ENCODE measurements around the gene AFAP1L2.

The AFAP1L2 gene

GRCh38 chr10:114408968-114409444 lies 4.7 kb upstream of the AFAP1L2 start:
- no peak for DNase-seq (ENCODE audit: low spot score)

DNA sequence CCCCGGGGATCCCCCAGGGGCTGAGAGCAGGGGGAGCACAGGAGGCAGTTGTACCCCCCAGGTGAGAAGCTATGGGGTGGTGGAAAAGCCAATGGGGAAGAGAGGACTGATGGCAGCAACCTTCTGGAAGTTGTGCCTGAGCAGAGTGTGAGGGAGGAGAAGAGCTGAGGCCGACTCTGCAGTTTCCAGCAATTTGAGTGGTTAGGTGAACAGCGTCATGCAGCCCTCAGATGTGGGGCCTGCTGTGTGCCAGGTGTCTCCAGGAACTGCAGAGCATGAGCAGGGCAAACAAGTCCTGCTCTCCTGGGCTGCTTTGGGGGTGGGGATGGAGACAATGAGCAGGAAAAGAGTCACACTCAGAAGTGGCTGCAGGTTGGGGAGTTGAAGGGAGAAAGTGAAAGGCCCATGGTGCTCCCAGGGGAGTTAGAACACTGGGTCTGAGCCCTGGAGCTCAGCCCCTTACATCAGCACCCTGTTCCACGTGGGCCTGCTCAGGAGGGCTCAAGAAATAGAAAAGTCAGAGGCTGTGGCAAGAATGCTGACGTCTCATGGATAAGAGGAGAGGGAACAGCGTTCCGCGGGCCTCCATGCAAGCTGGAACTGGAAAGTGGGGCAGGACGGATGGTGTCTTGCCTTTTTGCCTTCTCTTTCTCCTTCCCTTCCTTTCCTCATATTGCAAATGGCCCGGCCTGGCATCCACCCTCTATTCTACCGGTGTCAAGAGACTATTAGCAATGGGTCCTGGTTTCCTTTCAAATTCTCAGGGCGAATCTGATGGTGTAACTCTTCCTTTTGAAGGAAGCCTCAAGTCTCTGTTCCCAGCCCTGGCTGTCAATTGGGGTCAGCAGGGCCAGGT lies 4.0 kb upstream of the AFAP1L2 start:
- no peak for DNase-seq (ENCODE audit: low spot score)

DNA sequence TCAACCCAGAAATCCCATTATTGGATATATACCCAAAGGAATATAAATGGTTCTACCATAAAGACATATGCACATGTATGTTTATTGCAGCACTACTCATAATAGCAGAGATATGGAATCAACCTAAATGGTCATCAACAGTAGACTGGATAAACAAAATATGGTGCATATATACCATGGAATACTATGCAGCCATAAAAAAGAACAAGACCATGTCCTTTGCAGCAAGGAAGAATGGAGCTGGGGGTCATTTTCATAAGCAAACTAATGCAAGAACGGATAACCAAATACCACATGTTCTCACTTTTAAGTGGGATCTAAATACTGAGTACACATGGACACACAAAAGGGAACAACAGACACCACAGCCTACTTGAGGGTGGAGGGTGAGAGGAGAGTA lies 2.2 kb upstream of the AFAP1L2 start:
- DNase-seq (ENCODE audit: low spot score) = no peak

- no peak for DNase-seq (ENCODE audit: low spot score)
These were observed 679 bp upstream of the AFAP1L2 start for GRCh38 chr10:114405011-114405350.

GRCh38 chr10:114403541-114404161 lies 651 bp downstream of the AFAP1L2 start:
- no peak for DNase-seq (ENCODE audit: low spot score)

DNA sequence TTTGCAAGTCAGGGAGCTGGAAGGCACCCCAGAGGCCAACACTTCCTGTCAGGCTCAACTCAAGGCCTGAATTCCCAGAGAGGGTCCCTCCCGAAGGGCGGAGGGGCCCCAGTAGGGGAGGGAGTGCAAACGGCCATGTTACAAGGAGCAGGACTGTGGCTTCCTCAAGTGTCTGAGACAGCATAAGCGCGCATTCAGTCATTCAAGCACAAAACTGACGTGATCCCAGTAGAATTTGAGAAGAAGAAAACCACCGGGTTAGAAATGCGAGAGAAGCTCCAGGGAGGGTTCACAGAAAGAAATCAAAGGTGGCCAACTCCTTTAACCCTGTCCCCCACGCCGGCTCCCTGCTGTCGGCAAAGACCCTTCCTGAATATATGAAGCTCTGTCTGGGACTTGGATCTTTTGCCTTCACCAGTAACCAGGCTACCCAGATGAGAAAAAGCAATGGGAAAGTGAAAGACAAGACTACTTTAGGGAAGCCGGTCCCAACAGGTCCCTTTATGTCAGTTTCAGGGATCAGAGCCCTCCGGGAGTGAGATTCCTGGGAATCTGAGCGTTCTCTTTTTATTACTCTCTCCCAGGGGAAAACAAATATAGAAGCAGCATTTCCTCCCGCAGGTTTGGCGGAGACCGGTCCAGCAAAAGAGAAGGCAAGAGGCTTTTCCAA lies 1.3 kb downstream of the AFAP1L2 start:
- DNase-seq (ENCODE audit: low spot score) = no peak

GRCh38 chr10:114402233-114402632 lies 2.1 kb downstream of the AFAP1L2 start:
- DNase-seq (ENCODE audit: low spot score) = no peak

DNA sequence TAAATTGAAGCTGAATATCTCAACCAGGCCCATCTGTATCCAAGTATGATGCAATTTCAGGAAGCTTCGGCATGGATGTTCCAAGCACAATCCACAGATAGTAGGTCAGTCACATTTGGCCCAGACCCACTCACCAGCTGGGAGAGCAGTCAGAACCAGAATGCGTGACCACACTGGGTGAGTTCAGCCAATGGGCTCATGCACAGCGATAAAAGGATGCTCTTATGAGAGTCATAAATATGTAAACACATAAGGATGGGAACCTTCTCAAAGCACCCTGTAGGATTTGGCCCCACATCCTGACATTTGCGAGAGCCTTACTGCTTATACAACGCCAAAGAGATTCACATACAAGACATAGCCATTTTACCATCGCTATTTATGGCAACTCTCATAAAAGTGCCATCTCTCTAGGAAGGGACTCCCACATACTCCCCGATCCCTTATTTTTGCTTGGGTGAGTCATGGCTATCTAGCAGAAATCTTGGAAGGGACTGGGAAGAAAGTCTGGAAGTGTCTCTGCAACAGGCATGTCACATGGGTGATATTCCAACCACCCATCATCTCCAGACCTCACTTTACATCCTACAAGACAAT lies 3.0 kb downstream of the AFAP1L2 start:
- DNase-seq (ENCODE audit: low spot score) = no peak

GRCh38 chr10:114400091-114400490 lies 4.2 kb downstream of the AFAP1L2 start:
- DNase-seq (ENCODE audit: low spot score) = no peak

DNA sequence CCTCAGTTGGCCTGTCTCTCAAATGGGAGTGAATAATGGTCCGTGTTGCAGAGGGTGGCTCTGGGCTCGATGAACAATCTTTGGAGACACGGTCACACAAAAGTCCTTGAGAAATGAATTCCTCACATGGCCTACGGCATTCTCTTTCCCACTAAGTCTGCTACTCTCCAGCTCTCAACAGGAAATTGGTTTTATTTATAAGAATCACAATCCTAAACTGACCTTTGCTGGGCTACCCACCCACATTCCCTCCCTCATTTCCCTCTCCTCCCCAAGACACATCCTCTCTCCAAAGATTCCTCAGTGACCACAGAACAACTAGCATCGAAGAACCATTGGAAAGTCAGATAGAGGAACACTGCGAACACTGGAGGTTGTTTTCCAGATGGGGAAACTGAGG lies 4.7 kb downstream of the AFAP1L2 start:
- DNase-seq (ENCODE audit: low spot score) = no peak

GRCh38 chr10:114398587-114399331 lies 5.5 kb downstream of the AFAP1L2 start:
- no peak for DNase-seq (ENCODE audit: low spot score)

DNA sequence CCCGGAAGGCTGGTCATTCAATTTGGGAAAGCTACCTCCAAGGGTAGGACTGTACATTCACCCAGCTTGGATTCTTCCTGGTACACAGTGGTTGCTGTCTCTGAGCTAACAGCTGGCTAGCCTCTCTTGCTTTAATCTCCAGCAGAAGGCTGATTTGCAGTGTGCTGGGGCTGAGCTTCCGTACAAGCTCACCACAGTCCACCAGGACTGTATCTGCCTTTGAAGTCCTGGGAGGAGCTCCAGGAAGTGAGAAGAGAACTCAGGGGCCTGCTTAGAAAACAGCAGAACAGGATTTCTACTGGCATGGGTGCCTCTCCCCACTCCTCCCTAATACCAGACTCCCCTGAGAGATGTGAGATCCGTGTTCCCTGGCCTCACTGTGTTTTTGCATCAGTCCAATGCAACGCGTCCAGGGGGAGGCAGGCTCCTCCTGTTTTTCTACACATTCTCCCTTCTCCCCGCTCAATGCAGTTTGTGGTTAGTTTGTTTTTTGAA lies 6.6 kb downstream of the AFAP1L2 start:
- no peak for DNase-seq (ENCODE audit: low spot score)

DNA sequence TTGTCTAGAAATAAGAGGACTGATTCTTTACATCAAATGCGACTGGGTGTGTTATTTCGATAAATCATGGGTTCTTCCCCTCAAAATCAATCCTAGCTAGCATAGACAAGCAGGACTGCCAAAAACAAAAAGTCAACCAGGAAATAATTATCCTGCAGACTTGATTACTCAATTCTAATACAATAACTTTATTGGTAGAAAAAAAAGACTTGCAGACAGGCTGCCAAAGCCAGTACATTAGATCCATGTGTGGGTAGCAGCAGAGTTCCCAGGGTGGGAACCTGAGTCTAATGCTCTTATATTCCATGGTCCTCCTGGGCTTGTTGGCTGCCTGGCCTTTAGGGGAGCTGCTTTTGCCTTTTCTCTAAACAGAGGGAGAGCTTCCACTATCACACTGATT lies 7.8 kb downstream of the AFAP1L2 start:
- no peak for DNase-seq (ENCODE audit: low spot score)

GRCh38 chr10:114395366-114396022 lies 8.8 kb downstream of the AFAP1L2 start:
- no peak for DNase-seq (ENCODE audit: low spot score)

DNA sequence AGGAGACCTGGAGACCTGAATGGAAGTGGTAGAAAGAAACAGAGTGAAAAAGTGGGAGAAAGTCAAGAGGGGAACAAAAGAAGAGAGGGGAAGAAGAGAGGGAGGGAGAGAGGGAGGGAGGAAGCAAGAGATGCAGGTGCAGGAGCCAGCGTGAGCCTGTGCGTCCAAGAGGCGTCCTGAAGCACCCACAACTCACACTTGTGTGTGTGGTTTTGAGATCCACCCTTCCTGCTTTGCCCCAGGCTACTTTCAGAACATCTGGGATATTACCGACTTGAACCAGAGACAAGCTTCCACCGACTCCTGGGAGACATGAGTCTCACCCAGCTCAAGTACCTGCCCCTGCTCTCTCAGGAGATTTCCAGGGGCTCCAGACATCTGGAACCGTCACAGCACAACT lies 9.8 kb downstream of the AFAP1L2 start:
- no peak for DNase-seq (ENCODE audit: low spot score)

- no peak for DNase-seq (ENCODE audit: low spot score)
These were observed 10.4 kb downstream of the AFAP1L2 start for GRCh38 chr10:114393886-114394285.

DNA sequence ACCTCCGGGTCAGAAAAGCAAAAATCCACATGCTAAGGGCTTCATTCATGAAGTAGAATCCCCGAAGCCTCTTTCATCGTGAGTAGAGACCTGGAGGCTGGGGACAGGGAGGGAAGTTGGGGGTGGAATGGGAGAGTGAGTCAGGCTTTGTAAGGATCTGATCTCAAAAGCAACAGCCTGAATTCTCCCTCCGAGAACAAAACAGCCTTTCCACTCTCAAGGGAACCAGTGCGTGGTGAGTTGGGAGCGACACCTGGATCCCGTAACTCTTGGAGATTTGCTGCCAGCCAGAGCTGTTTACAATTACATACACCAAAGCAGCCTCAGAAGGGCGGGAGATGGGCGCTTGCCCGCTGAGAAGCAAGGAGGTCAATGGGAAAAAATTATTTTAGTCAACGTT lies 10.8 kb downstream of the AFAP1L2 start:
- DNase-seq (ENCODE audit: low spot score) = no peak

- DNase-seq (ENCODE audit: low spot score) = no peak
These were observed 12.0 kb downstream of the AFAP1L2 start for GRCh38 chr10:114392112-114392835.

DNA sequence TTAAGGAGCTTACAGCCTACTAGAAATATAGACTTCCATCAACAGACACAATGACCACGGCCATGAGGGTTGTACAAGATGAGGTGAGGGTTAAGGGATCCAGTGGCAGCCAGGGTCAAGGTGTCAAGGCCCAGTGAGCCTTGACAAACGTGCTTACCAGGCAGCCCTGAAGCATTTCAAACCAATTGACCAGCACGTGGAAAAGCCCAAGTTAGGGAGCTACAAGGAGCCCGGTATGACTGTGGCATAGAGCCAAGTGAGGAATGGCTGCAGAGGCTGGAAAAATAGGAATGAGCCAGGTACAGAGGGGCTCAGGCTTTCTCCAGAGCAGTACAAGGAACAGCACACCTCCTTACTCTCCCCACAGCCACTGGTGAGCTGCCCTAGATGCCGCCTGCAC lies 12.7 kb downstream of the AFAP1L2 start:
- no peak for DNase-seq (ENCODE audit: low spot score)

DNA sequence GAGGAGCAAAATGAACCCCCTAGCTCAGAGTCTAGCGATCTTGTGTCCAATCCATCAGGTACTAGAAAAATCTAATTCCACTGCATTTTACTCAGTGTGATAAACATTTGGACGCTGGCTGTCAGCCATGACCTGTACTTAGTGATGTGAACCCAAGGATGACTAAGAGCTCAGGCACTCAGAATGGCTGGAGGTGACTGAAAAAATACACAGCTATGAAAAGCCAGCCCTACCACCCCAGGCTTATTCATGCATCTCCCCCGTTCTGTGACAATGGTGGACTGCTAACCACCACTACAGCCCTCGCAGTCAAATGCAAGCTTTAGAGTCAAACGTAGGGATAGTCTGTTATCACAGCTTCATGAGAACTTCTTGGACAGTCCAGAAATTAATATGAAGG lies 14.9 kb downstream of the AFAP1L2 start:
- no peak for DNase-seq (ENCODE audit: low spot score)

DNA sequence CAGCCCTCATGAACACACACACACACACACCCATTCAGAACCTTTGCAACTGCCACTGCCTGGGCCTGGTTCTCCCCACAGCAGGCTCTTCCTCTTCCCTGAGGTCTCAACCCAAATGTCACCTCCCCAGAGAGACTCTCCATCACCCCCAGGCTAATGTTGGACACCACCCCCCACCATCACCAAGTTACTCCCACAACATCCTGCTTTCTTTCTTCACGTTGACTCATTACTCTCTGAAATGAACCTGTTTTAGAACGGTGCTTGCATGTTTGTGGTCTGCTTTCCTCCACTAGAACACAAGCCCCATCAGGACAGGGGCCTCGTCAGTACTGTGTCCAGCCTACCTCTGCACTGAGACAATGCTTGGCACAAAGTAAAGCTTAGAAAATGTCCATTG lies 16.0 kb downstream of the AFAP1L2 start:
- DNase-seq (ENCODE audit: low spot score) = no peak
